ENCODE measurements around the gene AGFG2. TPM values are rescaled to one million over a fixed set of nuclear protein-coding genes. Genes with fewer than 3 reads are reported as not detected.

The AGFG2 gene
- total RNA-seq, 1 experiment from 2014 or later, result 11.2 TPM

DNA sequence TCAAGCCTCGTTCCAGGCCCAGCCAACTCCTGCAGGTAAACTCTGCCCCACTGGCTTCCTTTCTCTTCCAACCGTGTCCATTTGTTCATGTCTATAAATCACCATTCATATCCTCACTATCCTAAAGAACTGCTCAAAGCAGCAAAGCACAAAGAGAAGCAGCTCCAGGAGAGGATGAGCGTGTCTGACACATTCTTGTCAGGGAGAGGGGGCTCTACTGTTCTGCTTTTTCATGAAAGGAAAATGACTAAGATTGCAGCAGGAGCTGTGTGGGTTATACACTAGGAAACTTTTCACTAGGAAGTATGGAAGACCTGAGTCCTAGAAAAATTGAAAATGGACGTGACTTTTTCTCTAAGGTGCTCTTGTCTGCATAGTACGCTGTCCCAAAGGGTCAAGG lies 16.7 kb downstream of the AGFG2 start:
- Mint-ChIP-seq H3K4me1 (no peaks in the 10 kb centered on the region), H3K36me3 (ENCODE audit: insufficient read depth in 1 of 3, low read depth in 3 of 3) (peaks cover 0 to 35% (median 26%) of the 10 kb centered on the region in 3 experiments; a peak in 5 of 7 replicates), H3K27ac (no peak overlapping the region), H3K9me3 (no peaks in the 10 kb centered on the region), H3K4me3 (no peak overlapping the region), H3K27me3 (ENCODE audit: low read depth) (no peaks in the 10 kb centered on the region)
- H4K91ac ChIP-seq (ENCODE audit: insufficient read length, low read depth, low read length), result no peak overlapping the region
- no peak overlapping the region for H3K18ac ChIP-seq (ENCODE audit: insufficient read length, low read depth, low read length)
- H2AFZ ChIP-seq (ENCODE audit: low read length), result no peak overlapping the region
- H3T11ph ChIP-seq (ENCODE audit: low read length), result no peak overlapping the region
- no peak overlapping the region for H2AK5ac ChIP-seq (ENCODE audit: insufficient read length, low read length)
- H4K8ac ChIP-seq (replicated peaks; ENCODE audit: insufficient read length, low read depth, low read length), result no peak overlapping the region
- no peak overlapping the region for H2BK12ac ChIP-seq (ENCODE audit: insufficient read length, low read depth, low read length)
- H3K79me1 ChIP-seq (ENCODE audit: insufficient read depth, low read depth, low read length, poor library complexity, severe bottlenecking), result no peaks in the 10 kb centered on the region
- no peak overlapping the region for H2BK15ac ChIP-seq (ENCODE audit: low read depth, low read length)
- H2BK20ac ChIP-seq (ENCODE audit: low read depth, low read length, poor library complexity, severe bottlenecking), result no peak overlapping the region
- no peak for DNase-seq
- no peaks in the 10 kb centered on the region for H3K9me3 ChIP-seq (ENCODE audit: control insufficient read depth, low read depth, low read length)
- H3K23ac ChIP-seq (ENCODE audit: insufficient read length, low read depth, low read length), result no peak overlapping the region
- no peak overlapping the region for H3K56ac ChIP-seq (ENCODE audit: insufficient read length, low read depth, low read length)
- TF ChIP-seq, protein P1, sequence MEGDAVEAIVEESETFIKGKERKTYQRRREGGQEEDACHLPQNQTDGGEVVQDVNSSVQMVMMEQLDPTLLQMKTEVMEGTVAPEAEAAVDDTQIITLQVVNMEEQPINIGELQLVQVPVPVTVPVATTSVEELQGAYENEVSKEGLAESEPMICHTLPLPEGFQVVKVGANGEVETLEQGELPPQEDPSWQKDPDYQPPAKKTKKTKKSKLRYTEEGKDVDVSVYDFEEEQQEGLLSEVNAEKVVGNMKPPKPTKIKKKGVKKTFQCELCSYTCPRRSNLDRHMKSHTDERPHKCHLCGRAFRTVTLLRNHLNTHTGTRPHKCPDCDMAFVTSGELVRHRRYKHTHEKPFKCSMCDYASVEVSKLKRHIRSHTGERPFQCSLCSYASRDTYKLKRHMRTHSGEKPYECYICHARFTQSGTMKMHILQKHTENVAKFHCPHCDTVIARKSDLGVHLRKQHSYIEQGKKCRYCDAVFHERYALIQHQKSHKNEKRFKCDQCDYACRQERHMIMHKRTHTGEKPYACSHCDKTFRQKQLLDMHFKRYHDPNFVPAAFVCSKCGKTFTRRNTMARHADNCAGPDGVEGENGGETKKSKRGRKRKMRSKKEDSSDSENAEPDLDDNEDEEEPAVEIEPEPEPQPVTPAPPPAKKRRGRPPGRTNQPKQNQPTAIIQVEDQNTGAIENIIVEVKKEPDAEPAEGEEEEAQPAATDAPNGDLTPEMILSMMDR (conservative IDR thresholded peaks at IDR 0.05), result no peak
- no CpG with 5 or more reads among the region's 5 CpGs for WGBS (ENCODE audit: extremely low coverage, insufficient read length, low lambda C conversion rate)
- no peak overlapping the region for H3K4me2 ChIP-seq (ENCODE audit: insufficient read depth, insufficient read length, low read length)
- no peak overlapping the region for H3K9ac ChIP-seq (ENCODE audit: extremely low read depth, insufficient read length, low read length)
- H3K27ac ChIP-seq (ENCODE audit: insufficient read length, low read depth, low read length), result no peak overlapping the region
- H2BK5ac ChIP-seq (ENCODE audit: insufficient read length, low read length), result no peak overlapping the region
- H2BK120ac ChIP-seq (ENCODE audit: low read depth, low read length, poor library complexity, severe bottlenecking), result no peak overlapping the region
- H3K4me1 ChIP-seq (ENCODE audit: insufficient read depth, low read length), result no peaks in the 10 kb centered on the region
- no peaks in the 10 kb centered on the region for H4K20me1 ChIP-seq (ENCODE audit: control insufficient read depth, insufficient read depth, insufficient read length)
- no peak overlapping the region for H3K4ac ChIP-seq (ENCODE audit: low read depth, low read length)
- no peak overlapping the region for H3K14ac ChIP-seq (ENCODE audit: insufficient read depth, low read length)
- no peak overlapping the region for H4K5ac ChIP-seq (ENCODE audit: insufficient read length, low read depth, low read length)
- H3K23me2 ChIP-seq (ENCODE audit: insufficient read length, low read depth, low read length, poor library complexity, severe bottlenecking), result no peaks in the 10 kb centered on the region
- H3K27me3 ChIP-seq (ENCODE audit: insufficient read depth, low read length), result no peaks in the 10 kb centered on the region
- no peaks in the 10 kb centered on the region for H3K79me2 ChIP-seq (ENCODE audit: insufficient read depth, low read length)
